EH (cell line): ENCODE measurements around the gene TRIM43.
"Not testable (repeated sequence)": the region's sequence is repeated elsewhere in the genome, so short reads cannot be mapped to it uniquely, and the experiment has no call there.

ENCODE experiments used
- DNase-seq: peaks from one replicate; pipeline ENCODE4 v3.0.0-alpha.2; 2015; ENCODE audit warnings: low read depth

TRIM43 gene

GRCh38 chr2:95591701-95592100 lies at the start of gene TRIM43:
Gene TRIM43, plus strand, starts transcription at chr2:95592001. Its CDS starts 2,023 bp downstream, at chr2:95594024.
- DNase-seq, result not testable (repeated sequence)

- no peak for DNase-seq
These were observed 40.7 kb upstream of the TRIM43 start for GRCh38 chr2:95551055-95551568.

GRCh38 chr2:95552911-95553310 lies 38.9 kb upstream of the TRIM43 start:
- DNase-seq, result peak; percentile 13

- DNase-seq, result no peak
These were observed 22.6 kb upstream of the TRIM43 start for GRCh38 chr2:95569170-95569569.

GRCh38 chr2:95573866-95574265 lies 17.9 kb upstream of the TRIM43 start:
- no peak for DNase-seq

GRCh38 chr2:95574506-95574905 lies 17.3 kb upstream of the TRIM43 start:
- DNase-seq, result no peak

GRCh38 chr2:95575857-95576256 lies 15.9 kb upstream of the TRIM43 start:
- no peak for DNase-seq

- DNase-seq, result no peak
These were observed 13.3 kb upstream of the TRIM43 start for GRCh38 chr2:95578539-95578938.

GRCh38 chr2:95583545-95583944 lies 8.3 kb upstream of the TRIM43 start:
- DNase-seq, result not testable (repeated sequence)

GRCh38 chr2:95584321-95584720 lies 7.5 kb upstream of the TRIM43 start:
- DNase-seq, result not testable (repeated sequence)

GRCh38 chr2:95589777-95590536 lies 1.8 kb upstream of the TRIM43 start:
- not testable (repeated sequence) for DNase-seq

- not testable (repeated sequence) for DNase-seq
These were observed 1.2 kb downstream of the TRIM43 start for GRCh38 chr2:95592973-95593372.

- DNase-seq, result not testable (repeated sequence)
These were observed 3.2 kb downstream of the TRIM43 start for GRCh38 chr2:95595012-95595411.

- not testable (repeated sequence) for DNase-seq
These were observed 9.5 kb downstream of the TRIM43 start for GRCh38 chr2:95601301-95601700.

- not testable (repeated sequence) for DNase-seq
These were observed 10.3 kb downstream of the TRIM43 start for GRCh38 chr2:95602146-95602545.

GRCh38 chr2:95608356-95608755 lies 16.6 kb downstream of the TRIM43 start:
- not testable (repeated sequence) for DNase-seq

- not testable (repeated sequence) for DNase-seq
These were observed 18.0 kb downstream of the TRIM43 start for GRCh38 chr2:95609764-95610163.

GRCh38 chr2:95613048-95613447 lies 21.2 kb downstream of the TRIM43 start:
- DNase-seq, result not testable (repeated sequence)

- DNase-seq, result not testable (repeated sequence)
These were observed 30.9 kb downstream of the TRIM43 start for GRCh38 chr2:95622728-95623127.

- not testable (repeated sequence) for DNase-seq
These were observed 39.2 kb downstream of the TRIM43 start for GRCh38 chr2:95630987-95631386.

- DNase-seq, result not testable (repeated sequence)
These were observed 41.9 kb downstream of the TRIM43 start for GRCh38 chr2:95633626-95634259.

GRCh38 chr2:95640515-95641288 lies 48.9 kb downstream of the TRIM43 start:
- DNase-seq, result not testable (repeated sequence)

GRCh38 chr2:95641289-95641575 lies 49.4 kb downstream of the TRIM43 start:
- not testable (repeated sequence) for DNase-seq
